OCI-LY7 (cell line): ENCODE data around the gene HOXC10.

Source experiments
- CTCF ChIP-seq: fragments of 200-600 bp; sonication (generic); conservative IDR thresholded peaks from 2 replicates; pipeline ENCODE4 v1.5.1; 2014; ENCODE audit warnings: mild to moderate bottlenecking, antibody characterized with exemption, low read length, moderate library complexity, mixed read lengths
- EZH2phosphoT487 ChIP-seq: fragments of 200-600 bp; sonication (generic); IDR thresholded peaks from 2 replicates; pipeline ENCODE4 v1.6.1; 2018; ENCODE audit warnings: low read depth, borderline replicate concordance, mild to moderate bottlenecking, mixed run types, antibody characterized with exemption, low read length, moderate library complexity, mixed read lengths

GRCh38 chr12:54034785-54035310, 49.9 kb downstream of the HOXC10 start:
- TF ChIP-seq CTCF: no peak
- TF ChIP-seq EZH2phosphoT487: no peak
